GM23248 (cell line): ENCODE results near the gene RNASEH1.

Experiments used
- EZH2 ChIP-seq: fragments of 200-600 bp; sonication (generic); IDR thresholded peaks from 2 replicates; pipeline ENCODE4 v1.6.1; 2018; ENCODE audit warnings: antibody characterized with exemption, mild to moderate bottlenecking; ENCODE audit not compliant: insufficient read depth, poor library complexity, severe bottlenecking
- EZH2phosphoT487 ChIP-seq: fragments of 200-600 bp; sonication (generic); IDR thresholded peaks from 2 replicates; pipeline ENCODE4 v1.6.1; 2018; ENCODE audit warnings: antibody characterized with exemption, moderate library complexity, mild to moderate bottlenecking, low read depth; ENCODE audit not compliant: insufficient read depth

GRCh38 chr2:3606370-3607201 lies 48.5 kb upstream of the RNASEH1 start:
- TF ChIP-seq EZH2phosphoT487 (no peak), EZH2 (no peak)
